GM23248 (cell line): ENCODE results near the gene PPP1R2.
"Not testable (repeated sequence)": the region's sequence is repeated elsewhere in the genome, so short reads cannot be mapped to it uniquely, and the experiment has no call there.

Source experiments
- EZH2 ChIP-seq: fragments of 200-600 bp; sonication (generic); IDR thresholded peaks from 2 replicates; pipeline ENCODE4 v1.6.1; 2018; ENCODE audit warnings: antibody characterized with exemption, mild to moderate bottlenecking; ENCODE audit not compliant: insufficient read depth, poor library complexity, severe bottlenecking
- EZH2phosphoT487 ChIP-seq: fragments of 200-600 bp; sonication (generic); IDR thresholded peaks from 2 replicates; pipeline ENCODE4 v1.6.1; 2018; ENCODE audit warnings: antibody characterized with exemption, moderate library complexity, mild to moderate bottlenecking, low read depth; ENCODE audit not compliant: insufficient read depth

GRCh38 chr3:195475116-195475515 lies 68.0 kb downstream of the PPP1R2 start:
- TF ChIP-seq EZH2phosphoT487, EZH2: not testable (repeated sequence)
